Smooth muscle cell (in vitro differentiated cells): ENCODE data around the gene ATP5MK. TPM values are rescaled to one million over a fixed set of nuclear protein-coding genes. Genes with fewer than 3 reads are reported as not detected.
A peak's percentile ranks its signal among the peaks of the same experiment; 100 is the strongest.

Source experiments
- DNase-seq: peaks from one replicate; lab custom pipeline; 2025; ENCODE audit not compliant: unreplicated experiment; lab: John Stamatoyannopoulos, UW
- H2AFZ ChIP-seq: fragments of 200-600 bp; sonication (generic); 2 replicates; pipeline ENCODE4 v1.6.0; 2016; ENCODE audit warnings: antibody characterized with exemption, low read depth, mild to moderate bottlenecking
- H3F3A ChIP-seq: fragments of 200-600 bp; sonication (generic); 2 replicates; pipeline ENCODE4 v1.6.0; 2017; ENCODE audit warnings: antibody characterized with exemption, low read depth
- H3K27ac ChIP-seq: fragments of 200-600 bp; sonication (generic); 2 replicates; pipeline ENCODE4 v1.5.1; 2016; ENCODE audit warnings: low read depth, mild to moderate bottlenecking
- H3K27me3 ChIP-seq: fragments of 200-600 bp; sonication (generic); 2 replicates; pipeline ENCODE4 v1.6.1; 2016; ENCODE audit warnings: low read depth, mild to moderate bottlenecking
- H3K36me3 ChIP-seq: fragments of 200-600 bp; sonication (generic); 2 replicates; pipeline ENCODE4 v1.5.1; 2016; ENCODE audit warnings: low read depth
- H3K4me1 ChIP-seq: fragments of 200-600 bp; sonication (generic); 2 replicates; pipeline ENCODE4 v1.5.1; 2016; ENCODE audit warnings: low read depth
- H3K4me2 ChIP-seq: fragments of 200-600 bp; sonication (generic); 2 replicates; pipeline ENCODE4 v1.6.0; 2016; ENCODE audit warnings: mild to moderate bottlenecking
- H3K4me3 ChIP-seq: fragments of 200-600 bp; sonication (generic); 2 replicates; pipeline ENCODE4 v1.5.1; 2016; ENCODE audit warnings: mild to moderate bottlenecking
- H3K79me2 ChIP-seq: fragments of 200-600 bp; sonication (generic); 2 replicates; pipeline ENCODE4 v1.6.0; 2016; ENCODE audit warnings: low read depth, mild to moderate bottlenecking
- H3K9ac ChIP-seq: fragments of 200-600 bp; sonication (generic); 2 replicates; pipeline ENCODE4 v1.6.0; 2016; ENCODE audit warnings: low read depth
- H3K9me3 ChIP-seq: fragments of 200-600 bp; sonication (generic); replicated peaks from 2 replicates; pipeline ENCODE4 v1.5.1; 2016; ENCODE audit warnings: low read depth
- H4K20me1 ChIP-seq: fragments of 200-600 bp; sonication (generic); 2 replicates; pipeline ENCODE4 v1.6.0; 2016; ENCODE audit warnings: low read depth
- CTCF ChIP-seq: fragments of 200-600 bp; sonication (generic); IDR thresholded peaks from 2 replicates; pipeline ENCODE4 v1.5.1; 2017; ENCODE audit warnings: borderline replicate concordance, mild to moderate bottlenecking, antibody characterized with exemption; ENCODE audit not compliant: insufficient read depth, poor library complexity, severe bottlenecking
- WGBS: methylation state at CpG from one replicate; pipeline ENCODE4 v1.1.7; 2016; ENCODE audit warnings: low lambda C conversion rate; 5-methylcytosine and 5-hydroxymethylcytosine counted together
- polyA plus RNA-seq: library from polyadenylated mRNA; unstranded; fragments of >200 nt; fragmentation: Nextera tagmentation; extraction: Ambion mirVana; gene quantifications from 2 replicates; pipeline ENCODE4 v1.2.1, GENCODE V29; 2016
- total RNA-seq: library from RNA; depleted of rRNA; stranded (reverse); fragments of >200 nt; gene quantifications from 2 replicates; pipeline ENCODE4 v1.2.3, GENCODE V29; 2014

The ATP5MK gene
- total and polyA plus RNA-seq, 2 experiments from 2014 or later = 527 to 1,249 TPM

- Histone ChIP-seq H3K4me1 (peaks cover 14% of the 10 kb centered on the region), H3F3A (peaks cover 3% of the 10 kb centered on the region), H2AFZ (peak overlapping the region; percentile 83), H3K4me2 (peak overlapping the region; percentile 90), H3K36me3 (peaks cover 17% of the 10 kb centered on the region), H3K4me3 (peak overlapping the region; percentile 82), H4K20me1 (peaks cover 19% of the 10 kb centered on the region), H3K9me3 (no peaks in the 10 kb centered on the region), H3K27me3 (no peaks in the 10 kb centered on the region), H3K79me2 (peaks cover 81% of the 10 kb centered on the region), H3K9ac (peak overlapping the region; percentile 90), H3K27ac (peak overlapping the region; percentile 82)
- 7% methylated on average over 11 of the region's 11 CpGs for WGBS
- TF ChIP-seq CTCF = no peak
- DNase-seq = no peak
Measured at GRCh38 chr10:103395754-103396066, 565 bp downstream of the ATP5MK start.

GRCh38 chr10:103394180-103394579 lies 2.1 kb downstream of the ATP5MK start:
- WGBS = 98% methylated on average over 14 of the region's 14 CpGs
- H3K4me2 ChIP-seq = peak overlapping the region; percentile 8

GRCh38 chr10:103382769-103383168 lies 13.5 kb downstream of the ATP5MK start:
- Histone ChIP-seq H2AFZ (no peak overlapping the region), H3K4me3 (no peak overlapping the region), H3K4me2 (no peak overlapping the region), H4K20me1 (no peaks in the 10 kb centered on the region), H3K36me3 (peaks cover 6% of the 10 kb centered on the region), H3K79me2 (no peaks in the 10 kb centered on the region), H3K4me1 (no peaks in the 10 kb centered on the region), H3K9me3 (no peaks in the 10 kb centered on the region), H3K9ac (no peak overlapping the region), H3F3A (no peaks in the 10 kb centered on the region), H3K27me3 (no peaks in the 10 kb centered on the region), H3K27ac (no peak overlapping the region)
- no peak for TF ChIP-seq CTCF
- DNase-seq = no peak
- 97% methylated on average over 5 of the region's 5 CpGs for WGBS

More at GRCh38 chr10:103394180-103394579, 2.1 kb downstream of the ATP5MK start:
- peaks cover 3% of the 10 kb centered on the region for H3F3A ChIP-seq
- DNase-seq = no peak
- H3K4me3 ChIP-seq = no peak overlapping the region
- H3K27me3 ChIP-seq = no peaks in the 10 kb centered on the region
- H3K4me1 ChIP-seq = peaks cover 14% of the 10 kb centered on the region
- no peak overlapping the region for H3K9ac ChIP-seq
- H3K36me3 ChIP-seq = peaks cover 13% of the 10 kb centered on the region
- peaks cover 19% of the 10 kb centered on the region for H4K20me1 ChIP-seq
- no peak overlapping the region for H2AFZ ChIP-seq
- TF ChIP-seq CTCF = no peak
- H3K9me3 ChIP-seq = no peaks in the 10 kb centered on the region
- no peak overlapping the region for H3K27ac ChIP-seq
- H3K79me2 ChIP-seq = peaks cover 75% of the 10 kb centered on the region

- H4K20me1 ChIP-seq = no peaks in the 10 kb centered on the region
- no peaks in the 10 kb centered on the region for H3K27me3 ChIP-seq
- H3K36me3 ChIP-seq = no peaks in the 10 kb centered on the region
- no peak overlapping the region for H3K9ac ChIP-seq
- no peak for TF ChIP-seq CTCF
- peaks cover 16% of the 10 kb centered on the region for H3K79me2 ChIP-seq
- no peaks in the 10 kb centered on the region for H3F3A ChIP-seq
- no peak overlapping the region for H3K4me3 ChIP-seq
- no peaks in the 10 kb centered on the region for H3K9me3 ChIP-seq
- no peak overlapping the region for H3K4me2 ChIP-seq
- WGBS = 95% methylated on average over 5 of the region's 5 CpGs
- H3K27ac ChIP-seq = no peak overlapping the region
- H2AFZ ChIP-seq = no peak overlapping the region
- no peaks in the 10 kb centered on the region for H3K4me1 ChIP-seq
- no peak for DNase-seq
Measured at GRCh38 chr10:103374263-103374662, 22.0 kb downstream of the ATP5MK start.
